Neural cell (in vitro differentiated cells): ENCODE results near the gene SMC3. TPM values are rescaled to one million over a fixed set of nuclear protein-coding genes. Genes with fewer than 3 reads are reported as not detected.

ENCODE experiments used
- H2AFZ ChIP-seq: fragments of 200-600, 300-800 bp; sonication (generic), shearing (Covaris generic); 2 replicates; pipeline ENCODE4 v1.6.0; 2014; ENCODE audit warnings: low read depth, mild to moderate bottlenecking, antibody characterized with exemption, low read length, moderate library complexity
- H3F3A ChIP-seq: fragments of 200-600 bp; shearing (Covaris generic); 2 replicates; pipeline ENCODE4 v1.6.1; 2016; ENCODE audit warnings: mild to moderate bottlenecking, moderate library complexity, mixed read lengths, antibody characterized with exemption, low read length; ENCODE audit not compliant: insufficient read depth, poor library complexity, severe bottlenecking
- H3K27ac ChIP-seq: fragments of 200-600, 300-800 bp; sonication (generic), shearing (Covaris generic); 2 replicates; pipeline ENCODE4 v1.5.1; 2014; ENCODE audit warnings: mild to moderate bottlenecking, low read length, moderate library complexity
- H3K27me3 ChIP-seq: fragments of 300-800, 200-600 bp; sonication (generic), shearing (Covaris generic); 2 replicates; pipeline ENCODE4 v1.6.0; 2014; ENCODE audit warnings: mild to moderate bottlenecking, low read depth, low read length, moderate library complexity; ENCODE audit not compliant: insufficient read depth
- H3K36me3 ChIP-seq: fragments of 300-800, 200-600 bp; sonication (generic), shearing (Covaris generic); 2 replicates; pipeline ENCODE4 v1.5.1; 2014; ENCODE audit warnings: mild to moderate bottlenecking, antibody characterized with exemption, low read length, moderate library complexity; ENCODE audit not compliant: insufficient read depth
- H3K4me2 ChIP-seq: fragments of 300-800, 200-600 bp; sonication (generic), shearing (Covaris generic); 2 replicates; pipeline ENCODE4 v1.6.0; 2014; ENCODE audit warnings: mild to moderate bottlenecking, low read length
- H3K4me3 ChIP-seq: fragments of 300-800, 200-600 bp; sonication (generic), shearing (Covaris generic); 2 replicates; pipeline ENCODE4 v1.5.1; 2014; ENCODE audit warnings: mild to moderate bottlenecking, low read length, moderate library complexity
- H3K79me2 ChIP-seq: fragments of 200-600 bp; shearing (Covaris generic); replicated peaks from 2 replicates; pipeline ENCODE4 v1.6.0; 2014; ENCODE audit warnings: mild to moderate bottlenecking, low read length, moderate library complexity; ENCODE audit not compliant: insufficient read depth
- H3K9ac ChIP-seq: fragments of 300-800, 200-600 bp; sonication (generic), shearing (Covaris generic); 2 replicates; pipeline ENCODE4 v1.6.1; 2016; ENCODE audit warnings: mild to moderate bottlenecking, low read length, mixed read lengths
- H3K9me2 ChIP-seq: fragments of 200-600 bp; shearing (Covaris generic); 2 replicates; pipeline ENCODE4 v1.6.1; 2016; ENCODE audit warnings: mild to moderate bottlenecking, low read length, mixed read lengths; ENCODE audit not compliant: insufficient read depth
- H3K9me3 ChIP-seq: fragments of 200-600, 300-800 bp; sonication (generic), shearing (Covaris generic); 2 replicates; pipeline ENCODE4 v1.6.1; 2016; ENCODE audit warnings: mild to moderate bottlenecking, mixed run types, low read length, moderate library complexity, mixed read lengths
- H4K20me1 ChIP-seq: fragments of 200-600 bp; shearing (Covaris generic); 2 replicates; pipeline ENCODE4 v1.6.1; 2016; ENCODE audit warnings: mild to moderate bottlenecking, mixed run types; ENCODE audit not compliant: insufficient read depth
- EP300 ChIP-seq: fragments of 450-650 bp; conservative IDR thresholded peaks from 2 replicates; pipeline ENCODE4 v1.6.1; 2014; ENCODE audit warnings: antibody characterized with exemption, mild to moderate bottlenecking, moderate library complexity; ENCODE audit not compliant: poor library complexity, severe bottlenecking
- EZH2 ChIP-seq: fragments of 200-600, 300-800 bp; shearing (Covaris generic), sonication (generic); IDR thresholded peaks from 2 replicates; pipeline ENCODE4 v1.6.1; 2014; ENCODE audit warnings: antibody characterized with exemption, low read length, borderline replicate concordance, mild to moderate bottlenecking; ENCODE audit not compliant: insufficient read depth, poor library complexity, severe bottlenecking
- MXI1 ChIP-seq: fragments of 450-650 bp; conservative IDR thresholded peaks from 2 replicates; pipeline ENCODE4 v1.6.1; 2014; ENCODE audit warnings: antibody characterized with exemption, mild to moderate bottlenecking; ENCODE audit not compliant: poor library complexity, severe bottlenecking
- POLR2AphosphoS5 ChIP-seq: IDR thresholded peaks from 2 replicates; pipeline ENCODE4 v1.6.1; 2012
- SMC3 ChIP-seq: fragments of 450-650 bp; conservative IDR thresholded peaks from 2 replicates; pipeline ENCODE4 v1.6.1; 2014; ENCODE audit warnings: antibody characterized with exemption, mild to moderate bottlenecking, moderate library complexity; ENCODE audit not compliant: poor library complexity
- polyA plus RNA-seq: library from polyadenylated mRNA; depleted of rRNA; stranded (reverse); fragments of >200 nt; gene quantifications from 2 replicates; pipeline ENCODE4 v1.2.3, GENCODE V29; 2014
- TF ChIP-seq, protein P1 (sequence below): IDR thresholded peaks from 2 replicates; pipeline ENCODE4 v1.6.1; 2012; ENCODE audit warnings: borderline replicate concordance
- TF ChIP-seq, protein P2 (sequence below): fragments of 450-650 bp; IDR thresholded peaks from 2 replicates; pipeline ENCODE4 v1.5.1; 2014; ENCODE audit warnings: antibody characterized with exemption, mild to moderate bottlenecking, moderate library complexity; ENCODE audit not compliant: poor library complexity, severe bottlenecking

SMC3 gene
- polyA plus RNA-seq, 1 donor from 2014 or later = 67.7 TPM

DNA sequence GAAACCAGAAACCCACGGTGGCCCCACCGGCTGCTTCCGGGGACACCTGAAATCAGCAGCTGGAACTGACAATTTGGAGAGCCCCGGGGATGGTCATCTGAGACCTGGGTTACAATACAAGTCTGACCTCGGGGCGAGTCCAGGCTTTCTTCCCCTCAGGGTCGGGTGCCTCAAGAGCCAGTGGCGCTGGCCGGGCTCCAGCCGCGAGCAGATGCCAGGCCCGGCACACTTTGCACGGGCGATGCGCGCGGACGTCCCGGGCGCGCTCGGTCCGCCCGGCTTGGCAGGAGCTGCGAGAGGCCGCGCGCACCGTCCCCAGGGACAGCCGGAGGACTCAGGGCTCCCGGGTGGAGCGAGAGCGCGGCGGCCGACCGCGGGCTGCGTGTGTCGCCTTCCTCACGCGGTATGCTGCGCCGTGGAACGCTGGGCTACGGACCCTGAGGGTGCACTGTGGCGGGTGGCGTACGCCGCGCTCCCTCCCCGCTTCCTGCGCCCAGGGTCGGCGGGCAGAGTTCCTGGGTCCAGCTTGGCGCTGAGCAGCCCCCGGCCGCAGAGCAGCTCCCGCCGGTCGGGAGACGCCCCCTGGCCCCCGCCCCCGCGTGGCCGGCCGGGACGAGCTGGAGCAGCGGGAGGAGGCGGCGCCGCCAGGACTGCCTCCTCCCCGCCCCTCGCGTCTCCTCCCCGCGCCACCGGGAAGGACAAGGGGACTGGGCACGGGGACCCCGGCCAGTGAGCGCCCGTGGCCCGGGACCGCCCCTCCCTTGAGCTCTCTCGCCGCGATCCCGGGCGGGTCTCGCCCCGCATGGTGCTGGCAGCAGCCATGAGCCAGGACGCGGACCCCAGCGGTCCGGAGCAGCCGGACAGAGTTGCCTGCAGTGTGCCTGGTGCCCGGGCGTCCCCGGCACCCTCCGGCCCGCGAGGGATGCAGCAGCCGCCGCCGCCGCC lies 76.4 kb downstream of the SMC3 start, which contains the start of gene RBM20:
Gene RBM20, plus strand, starts transcription at position 684 of the 945 bp plus-strand sequence. Its CDS starts 119 bp downstream, at position 803.
- Histone ChIP-seq H3K9me2 (no peaks in the 10 kb centered on the region), H3K27me3 (peaks cover 65% of the 10 kb centered on the region), H3K27ac (no peak within 1 kb of the TSS), H4K20me1 (no peaks in the 10 kb centered on the region), H3K9ac (peak within 1 kb of the TSS; percentile 46), H3K36me3 (no peaks in the 10 kb centered on the region), H3K79me2 (no peaks in the 10 kb centered on the region), H3K9me3 (no peaks in the 10 kb centered on the region), H3F3A (no peaks in the 10 kb centered on the region), H3K4me3 (peak within 1 kb of the TSS; percentile 78), H3K4me2 (peak within 1 kb of the TSS; percentile 11), H2AFZ (no peak within 1 kb of the TSS)
- TF ChIP-seq POLR2AphosphoS5 = peak; percentile 45
- no peak for TF ChIP-seq MXI1

DNA sequence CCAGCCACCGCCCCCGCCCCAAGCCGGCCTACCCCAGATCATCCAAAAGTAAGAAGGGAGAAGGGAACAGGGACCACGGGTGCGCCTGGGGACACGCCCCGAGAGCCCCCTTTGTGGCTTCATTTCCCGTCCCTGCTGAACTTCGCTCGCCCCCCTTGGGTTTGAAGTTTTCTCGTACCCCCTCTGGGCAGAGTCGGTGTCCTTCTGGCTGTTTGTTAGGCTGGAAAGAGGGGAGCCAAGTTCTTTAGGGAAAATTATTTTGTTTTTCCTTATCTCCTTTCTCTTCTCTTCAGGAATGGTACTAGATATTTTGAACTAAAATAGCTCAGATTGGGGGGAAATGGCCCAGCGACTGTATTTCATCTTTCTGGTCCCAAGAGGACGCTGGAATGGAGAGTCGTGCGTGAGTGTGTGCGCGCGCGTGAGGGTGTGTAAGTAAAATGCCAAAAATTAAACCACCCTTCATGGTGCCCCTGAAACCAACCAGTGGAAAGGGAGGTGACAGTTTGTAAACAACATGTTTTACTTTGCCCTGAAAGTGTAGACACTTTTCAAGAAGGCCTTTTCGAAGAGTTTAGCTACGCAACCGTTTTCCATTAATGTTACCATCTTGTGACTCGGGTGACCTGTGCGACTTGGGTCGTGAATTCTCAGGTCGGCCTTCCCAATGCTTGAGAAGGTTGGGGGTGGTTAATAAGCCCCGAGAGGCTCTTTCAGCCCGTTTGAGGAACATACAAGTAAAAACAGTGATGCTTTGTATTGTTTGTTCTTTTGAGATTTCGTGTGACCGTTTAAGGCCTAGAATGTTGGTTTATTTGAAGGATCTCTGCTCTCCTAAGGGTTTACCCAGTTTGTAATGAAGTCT lies 77.3 kb downstream of the SMC3 start:
- Histone ChIP-seq H3K36me3 (no peaks in the 10 kb centered on the region), H3K4me3 (peak overlapping the region; percentile 78), H4K20me1 (no peaks in the 10 kb centered on the region), H3K27ac (no peak overlapping the region), H3K9me3 (no peaks in the 10 kb centered on the region), H3K9me2 (no peaks in the 10 kb centered on the region), H3K79me2 (no peaks in the 10 kb centered on the region), H3K27me3 (peaks cover 65% of the 10 kb centered on the region), H3F3A (no peaks in the 10 kb centered on the region), H3K9ac (no peak overlapping the region), H2AFZ (no peak overlapping the region), H3K4me2 (no peak overlapping the region)
- TF ChIP-seq EP300 = no peak
- TF ChIP-seq, protein P1, sequence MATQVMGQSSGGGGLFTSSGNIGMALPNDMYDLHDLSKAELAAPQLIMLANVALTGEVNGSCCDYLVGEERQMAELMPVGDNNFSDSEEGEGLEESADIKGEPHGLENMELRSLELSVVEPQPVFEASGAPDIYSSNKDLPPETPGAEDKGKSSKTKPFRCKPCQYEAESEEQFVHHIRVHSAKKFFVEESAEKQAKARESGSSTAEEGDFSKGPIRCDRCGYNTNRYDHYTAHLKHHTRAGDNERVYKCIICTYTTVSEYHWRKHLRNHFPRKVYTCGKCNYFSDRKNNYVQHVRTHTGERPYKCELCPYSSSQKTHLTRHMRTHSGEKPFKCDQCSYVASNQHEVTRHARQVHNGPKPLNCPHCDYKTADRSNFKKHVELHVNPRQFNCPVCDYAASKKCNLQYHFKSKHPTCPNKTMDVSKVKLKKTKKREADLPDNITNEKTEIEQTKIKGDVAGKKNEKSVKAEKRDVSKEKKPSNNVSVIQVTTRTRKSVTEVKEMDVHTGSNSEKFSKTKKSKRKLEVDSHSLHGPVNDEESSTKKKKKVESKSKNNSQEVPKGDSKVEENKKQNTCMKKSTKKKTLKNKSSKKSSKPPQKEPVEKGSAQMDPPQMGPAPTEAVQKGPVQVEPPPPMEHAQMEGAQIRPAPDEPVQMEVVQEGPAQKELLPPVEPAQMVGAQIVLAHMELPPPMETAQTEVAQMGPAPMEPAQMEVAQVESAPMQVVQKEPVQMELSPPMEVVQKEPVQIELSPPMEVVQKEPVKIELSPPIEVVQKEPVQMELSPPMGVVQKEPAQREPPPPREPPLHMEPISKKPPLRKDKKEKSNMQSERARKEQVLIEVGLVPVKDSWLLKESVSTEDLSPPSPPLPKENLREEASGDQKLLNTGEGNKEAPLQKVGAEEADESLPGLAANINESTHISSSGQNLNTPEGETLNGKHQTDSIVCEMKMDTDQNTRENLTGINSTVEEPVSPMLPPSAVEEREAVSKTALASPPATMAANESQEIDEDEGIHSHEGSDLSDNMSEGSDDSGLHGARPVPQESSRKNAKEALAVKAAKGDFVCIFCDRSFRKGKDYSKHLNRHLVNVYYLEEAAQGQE = no peak
- TF ChIP-seq SMC3 = no peak
- no peak for TF ChIP-seq POLR2AphosphoS5
- no peak for TF ChIP-seq EZH2
- TF ChIP-seq, protein P2, sequence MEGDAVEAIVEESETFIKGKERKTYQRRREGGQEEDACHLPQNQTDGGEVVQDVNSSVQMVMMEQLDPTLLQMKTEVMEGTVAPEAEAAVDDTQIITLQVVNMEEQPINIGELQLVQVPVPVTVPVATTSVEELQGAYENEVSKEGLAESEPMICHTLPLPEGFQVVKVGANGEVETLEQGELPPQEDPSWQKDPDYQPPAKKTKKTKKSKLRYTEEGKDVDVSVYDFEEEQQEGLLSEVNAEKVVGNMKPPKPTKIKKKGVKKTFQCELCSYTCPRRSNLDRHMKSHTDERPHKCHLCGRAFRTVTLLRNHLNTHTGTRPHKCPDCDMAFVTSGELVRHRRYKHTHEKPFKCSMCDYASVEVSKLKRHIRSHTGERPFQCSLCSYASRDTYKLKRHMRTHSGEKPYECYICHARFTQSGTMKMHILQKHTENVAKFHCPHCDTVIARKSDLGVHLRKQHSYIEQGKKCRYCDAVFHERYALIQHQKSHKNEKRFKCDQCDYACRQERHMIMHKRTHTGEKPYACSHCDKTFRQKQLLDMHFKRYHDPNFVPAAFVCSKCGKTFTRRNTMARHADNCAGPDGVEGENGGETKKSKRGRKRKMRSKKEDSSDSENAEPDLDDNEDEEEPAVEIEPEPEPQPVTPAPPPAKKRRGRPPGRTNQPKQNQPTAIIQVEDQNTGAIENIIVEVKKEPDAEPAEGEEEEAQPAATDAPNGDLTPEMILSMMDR = no peak
